Thymus (tissue), 11 donors: ENCODE measurements around the gene PLPPR1. TPM values are rescaled to one million over a fixed set of nuclear protein-coding genes. Genes with fewer than 3 reads are reported as not detected.
"Not testable (repeated sequence)": the region's sequence is repeated elsewhere in the genome, so short reads cannot be mapped to it uniquely, and the experiment has no call there.

Experiments used
- DNase-seq, 9 donors: peaks; one replicate each; pipeline ENCODE4 v3.0.0-alpha.2; 2013; ENCODE audit warnings: low spot score in 9 of 9, low read depth in 6 of 9, missing footprints in 1 of 9
- H3K27ac ChIP-seq, 2 donors: one replicate each; pipeline ENCODE4 v1.5.1; 2013; ENCODE audit warnings: control low read depth in 1 of 2, low read depth in 1 of 2, low read length in 1 of 2, mild to moderate bottlenecking in 1 of 2, moderate library complexity in 1 of 2
- H3K27me3 ChIP-seq, 2 donors: one replicate each; pipeline ENCODE4 v1.5.1; 2013; ENCODE audit warnings: low read length in 1 of 2; ENCODE audit not compliant: control insufficient read depth in 2 of 2, insufficient read depth in 1 of 2
- H3K36me3 ChIP-seq, 2 donors: one replicate each; pipeline ENCODE4 v1.5.1; 2013; ENCODE audit warnings: low read length in 1 of 2, mild to moderate bottlenecking in 1 of 2, moderate library complexity in 1 of 2; ENCODE audit not compliant: control insufficient read depth in 2 of 2, insufficient read depth in 2 of 2
- H3K4me1 ChIP-seq, 2 donors: one replicate each; pipeline ENCODE4 v1.5.1; 2013; ENCODE audit warnings: low read length in 2 of 2; ENCODE audit not compliant: control insufficient read depth in 2 of 2, insufficient read depth in 2 of 2
- H3K4me3 ChIP-seq, 2 donors: one replicate each; pipeline ENCODE4 v1.5.1; 2013; ENCODE audit warnings: low read length in 2 of 2, control low read depth in 1 of 2, mild to moderate bottlenecking in 1 of 2
- H3K9me3 ChIP-seq, 2 donors: one replicate each; pipeline ENCODE4 v1.5.1; 2013; ENCODE audit warnings: low read length in 1 of 2, mild to moderate bottlenecking in 1 of 2; ENCODE audit not compliant: control insufficient read depth in 2 of 2, insufficient read depth in 1 of 2
- WGBS: extraction: QIAGEN DNeasy Blood & Tissue Kit; methylation state at CpG from one replicate; pipeline ENCODE4 v1.1.7; 2013; 5-methylcytosine and 5-hydroxymethylcytosine counted together
- polyA plus RNA-seq: library from polyadenylated mRNA; stranded (reverse); fragments of 200-250 nt; gene quantifications from one replicate; pipeline ENCODE4 v1.2.3, GENCODE V29; 2013
- total RNA-seq: library from RNA; stranded (reverse); fragments of 120-200 nt; gene quantifications from one replicate; pipeline ENCODE4 v1.2.4, GENCODE V29; 2013
- donor health status: healthy.

The PLPPR1 gene
- total and polyA plus RNA-seq, 2 donors: 0.25 to 0.38 TPM

- Histone ChIP-seq H3K36me3 (no peaks in the 10 kb centered on the region), H3K4me1 (no peaks in the 10 kb centered on the region), H3K9me3 (no peaks in the 10 kb centered on the region), H3K4me3 (no peak overlapping the region), H3K27ac (no peak overlapping the region), H3K27me3 (peaks cover 0 to 6% of the 10 kb centered on the region in 2 donors)
- DNase-seq: no peak
- 80% methylated on average over 4 of the region's 4 CpGs for WGBS
These were observed 6.6 kb downstream of the PLPPR1 start for GRCh38 chr9:101035098-101035497.

- H3K4me1 ChIP-seq: no peaks in the 10 kb centered on the region
- no peak overlapping the region for H3K27ac ChIP-seq
- H3K36me3 ChIP-seq: no peaks in the 10 kb centered on the region
- no peak overlapping the region for H3K4me3 ChIP-seq
- no peak for DNase-seq
- WGBS: 81% methylated on average over 3 of the region's 3 CpGs
- no peaks in the 10 kb centered on the region for H3K27me3 ChIP-seq
- no peaks in the 10 kb centered on the region for H3K9me3 ChIP-seq
These were observed 8.9 kb downstream of the PLPPR1 start for GRCh38 chr9:101037430-101037829.

- Histone ChIP-seq H3K4me1 (no peaks in the 10 kb centered on the region), H3K36me3 (no peaks in the 10 kb centered on the region), H3K27me3 (no peaks in the 10 kb centered on the region), H3K9me3 (no peaks in the 10 kb centered on the region), H3K27ac (no peak overlapping the region), H3K4me3 (no peak overlapping the region)
- WGBS: 88% methylated on average over 4 of the region's 4 CpGs
- DNase-seq: no peak
These were observed 10.0 kb downstream of the PLPPR1 start for GRCh38 chr9:101038488-101038887.

- 90% methylated on average over 7 of the region's 7 CpGs for WGBS
- H3K27ac ChIP-seq, H3K36me3 ChIP-seq, H3K27me3 ChIP-seq, DNase-seq, H3K4me1 ChIP-seq, H3K4me3 ChIP-seq, H3K9me3 ChIP-seq: not testable (repeated sequence)
These were observed 11.1 kb downstream of the PLPPR1 start for GRCh38 chr9:101039581-101039980.

GRCh38 chr9:101047848-101048397 lies 19.4 kb downstream of the PLPPR1 start:
- 97% methylated on average over 4 of the region's 4 CpGs for WGBS
- Histone ChIP-seq H3K27ac (no peak overlapping the region), H3K4me3 (no peak overlapping the region), H3K4me1 (no peaks in the 10 kb centered on the region), H3K9me3 (no peaks in the 10 kb centered on the region), H3K36me3 (no peaks in the 10 kb centered on the region), H3K27me3 (no peaks in the 10 kb centered on the region)
- no peak for DNase-seq

- H3K4me1 ChIP-seq: no peaks in the 10 kb centered on the region
- DNase-seq: no peak
- 93% methylated on average over 3 of the region's 3 CpGs for WGBS
- H3K27me3 ChIP-seq: no peaks in the 10 kb centered on the region
- H3K36me3 ChIP-seq: no peaks in the 10 kb centered on the region
- no peak overlapping the region for H3K4me3 ChIP-seq
- no peaks in the 10 kb centered on the region for H3K9me3 ChIP-seq
- H3K27ac ChIP-seq: no peak overlapping the region
These were observed 22.1 kb downstream of the PLPPR1 start for GRCh38 chr9:101050650-101051049.

- Histone ChIP-seq H3K36me3 (no peaks in the 10 kb centered on the region), H3K4me1 (no peaks in the 10 kb centered on the region), H3K9me3 (no peaks in the 10 kb centered on the region), H3K27ac (no peak overlapping the region), H3K4me3 (no peak overlapping the region), H3K27me3 (no peaks in the 10 kb centered on the region)
- 50% methylated on average over 8 of the region's 8 CpGs for WGBS
- no peak for DNase-seq
These were observed 26.1 kb downstream of the PLPPR1 start for GRCh38 chr9:101054657-101055056.

- no peaks in the 10 kb centered on the region for H3K27me3 ChIP-seq
- H3K4me1 ChIP-seq: no peaks in the 10 kb centered on the region
- no peaks in the 10 kb centered on the region for H3K36me3 ChIP-seq
- no peaks in the 10 kb centered on the region for H3K9me3 ChIP-seq
- H3K27ac ChIP-seq: no peak overlapping the region
- no peak overlapping the region for H3K4me3 ChIP-seq
- DNase-seq: no peak
- WGBS: 94% methylated on average over 3 of the region's 3 CpGs
These were observed 27.0 kb downstream of the PLPPR1 start for GRCh38 chr9:101055516-101055915.

- Histone ChIP-seq H3K36me3 (no peaks in the 10 kb centered on the region), H3K4me3 (no peak overlapping the region), H3K27me3 (no peaks in the 10 kb centered on the region), H3K4me1 (no peaks in the 10 kb centered on the region), H3K9me3 (no peaks in the 10 kb centered on the region), H3K27ac (no peak overlapping the region)
- 100% methylated on average over 1 of the region's 1 CpG for WGBS
- DNase-seq: no peak
These were observed 34.2 kb downstream of the PLPPR1 start for GRCh38 chr9:101062686-101063085.

- WGBS: 91% methylated on average over 2 of the region's 2 CpGs
- no peak overlapping the region for H3K27ac ChIP-seq
- no peaks in the 10 kb centered on the region for H3K4me1 ChIP-seq
- no peaks in the 10 kb centered on the region for H3K9me3 ChIP-seq
- no peaks in the 10 kb centered on the region for H3K36me3 ChIP-seq
- no peaks in the 10 kb centered on the region for H3K27me3 ChIP-seq
- DNase-seq: no peak
- H3K4me3 ChIP-seq: no peak overlapping the region
These were observed 34.7 kb downstream of the PLPPR1 start for GRCh38 chr9:101063192-101063591.
